Inflammatory macrophage (primary cell): ENCODE results near the gene TPTE2.
"Not testable (repeated sequence)": the region's sequence is repeated elsewhere in the genome, so short reads cannot be mapped to it uniquely, and the experiment has no call there.

ENCODE experiments used
- DNase-seq, 2 donors: peaks; one replicate each; pipeline ENCODE4 v3.0.0-alpha.2; 2020 to 2022

Gene TPTE2

GRCh38 chr13:19567820-19568534, 6.6 kb upstream of the TPTE2 start:
- DNase-seq = no peak

- no peak for DNase-seq
These were observed 253 bp upstream of the TPTE2 start for GRCh38 chr13:19561585-19561984.

GRCh38 chr13:19560672-19561071, 660 bp downstream of the TPTE2 start:
- not testable (repeated sequence) for DNase-seq

GRCh38 chr13:19559739-19560138, 1.6 kb downstream of the TPTE2 start:
- DNase-seq = not testable (repeated sequence)

- DNase-seq = not testable (repeated sequence)
These were observed 4.0 kb downstream of the TPTE2 start for GRCh38 chr13:19557287-19557686.

- not testable (repeated sequence) for DNase-seq
These were observed 12.1 kb downstream of the TPTE2 start for GRCh38 chr13:19549245-19549644.

- not testable (repeated sequence) for DNase-seq
These were observed 35.7 kb downstream of the TPTE2 start for GRCh38 chr13:19525634-19526033.

GRCh38 chr13:19519049-19519448, 42.3 kb downstream of the TPTE2 start:
- DNase-seq = no peak

- not testable (repeated sequence) for DNase-seq
These were observed 53.7 kb downstream of the TPTE2 start for GRCh38 chr13:19507623-19508022.

GRCh38 chr13:19460126-19460525, 101.2 kb downstream of the TPTE2 start:
- DNase-seq = not testable (repeated sequence)

- DNase-seq = peak; percentile 2 to 8
These were observed 122.2 kb downstream of the TPTE2 start for GRCh38 chr13:19439056-19439686.

- DNase-seq = not testable (repeated sequence)
These were observed 123.6 kb downstream of the TPTE2 start for GRCh38 chr13:19437780-19438179.

GRCh38 chr13:19422236-19422635, 139.1 kb downstream of the TPTE2 start:
- DNase-seq = not testable (repeated sequence)

GRCh38 chr13:19412494-19412893, 148.8 kb downstream of the TPTE2 start:
- not testable (repeated sequence) for DNase-seq

- not testable (repeated sequence) for DNase-seq
These were observed 178.4 kb downstream of the TPTE2 start for GRCh38 chr13:19382746-19383511.

- no peak for DNase-seq
These were observed 179.2 kb downstream of the TPTE2 start for GRCh38 chr13:19382111-19382510.
